ENCODE measurements around the gene CAPN13.

CAPN13 gene

DNA sequence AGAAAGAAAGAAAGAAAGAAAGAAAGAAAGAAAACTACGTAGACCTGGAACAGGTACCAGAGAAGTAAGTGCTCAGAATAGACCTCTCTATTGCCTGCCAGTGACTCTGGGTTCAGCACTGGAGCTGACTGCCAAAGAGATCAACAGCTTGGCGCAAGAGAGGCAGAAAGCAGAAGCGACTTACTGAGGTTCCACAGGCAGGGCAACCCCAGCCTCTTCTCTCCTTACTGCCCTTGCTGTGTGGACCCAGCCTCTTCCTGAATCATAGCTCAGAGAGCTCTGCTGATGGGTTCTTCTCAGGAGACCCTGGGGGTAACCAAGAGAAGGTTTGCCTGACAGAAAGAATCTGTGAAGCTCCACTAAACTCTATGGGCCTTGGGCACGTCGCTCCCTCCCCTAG, 7.1 kb downstream of the CAPN13 start:
- no peaks in the 10 kb centered on the region for H3K9me3 ChIP-seq (ENCODE audit: insufficient read depth, low read length, severe bottlenecking)
- no peak for TF ChIP-seq EZH2 (IDR thresholded peaks at IDR 0.05; ENCODE audit: borderline replicate concordance, low read depth, low read length, severe bottlenecking)
- TF ChIP-seq, protein P1, sequence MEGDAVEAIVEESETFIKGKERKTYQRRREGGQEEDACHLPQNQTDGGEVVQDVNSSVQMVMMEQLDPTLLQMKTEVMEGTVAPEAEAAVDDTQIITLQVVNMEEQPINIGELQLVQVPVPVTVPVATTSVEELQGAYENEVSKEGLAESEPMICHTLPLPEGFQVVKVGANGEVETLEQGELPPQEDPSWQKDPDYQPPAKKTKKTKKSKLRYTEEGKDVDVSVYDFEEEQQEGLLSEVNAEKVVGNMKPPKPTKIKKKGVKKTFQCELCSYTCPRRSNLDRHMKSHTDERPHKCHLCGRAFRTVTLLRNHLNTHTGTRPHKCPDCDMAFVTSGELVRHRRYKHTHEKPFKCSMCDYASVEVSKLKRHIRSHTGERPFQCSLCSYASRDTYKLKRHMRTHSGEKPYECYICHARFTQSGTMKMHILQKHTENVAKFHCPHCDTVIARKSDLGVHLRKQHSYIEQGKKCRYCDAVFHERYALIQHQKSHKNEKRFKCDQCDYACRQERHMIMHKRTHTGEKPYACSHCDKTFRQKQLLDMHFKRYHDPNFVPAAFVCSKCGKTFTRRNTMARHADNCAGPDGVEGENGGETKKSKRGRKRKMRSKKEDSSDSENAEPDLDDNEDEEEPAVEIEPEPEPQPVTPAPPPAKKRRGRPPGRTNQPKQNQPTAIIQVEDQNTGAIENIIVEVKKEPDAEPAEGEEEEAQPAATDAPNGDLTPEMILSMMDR (IDR thresholded peaks at IDR 0.05; ENCODE audit: borderline replicate concordance, extremely low read depth, low read length, poor library complexity, severe bottlenecking) = no peak
- no peak for DNase-seq
- no peaks in the 10 kb centered on the region for H4K20me1 ChIP-seq (ENCODE audit: insufficient read depth, low read length)
- no peak overlapping the region for H2AFZ ChIP-seq (ENCODE audit: low read depth, low read length)
- no peak overlapping the region for H3K9ac ChIP-seq (ENCODE audit: low read depth, low read length)
- no peak overlapping the region for H3K27ac ChIP-seq (ENCODE audit: low read length)
- H3K79me2 ChIP-seq (ENCODE audit: insufficient read depth, low read length) = no peaks in the 10 kb centered on the region
- no peak overlapping the region for H3K4me3 ChIP-seq (ENCODE audit: low read depth in 1 of 2, low read length in 2 of 2)
- peaks cover 5% of the 10 kb centered on the region; the same call in 1 of the 2 replicates for H3K4me1 ChIP-seq (ENCODE audit: insufficient read depth, low read length)
- no peaks in the 10 kb centered on the region for H3K36me3 ChIP-seq (ENCODE audit: insufficient read depth, low read length)
- no peak overlapping the region for H3K4me2 ChIP-seq (ENCODE audit: insufficient read depth, low read length)
- no peak for ATAC-seq (ENCODE audit: insufficient read depth, low read depth)
- peaks cover 4% of the 10 kb centered on the region for H3K27me3 ChIP-seq (ENCODE audit: insufficient read depth, low read length, poor library complexity)

DNA sequence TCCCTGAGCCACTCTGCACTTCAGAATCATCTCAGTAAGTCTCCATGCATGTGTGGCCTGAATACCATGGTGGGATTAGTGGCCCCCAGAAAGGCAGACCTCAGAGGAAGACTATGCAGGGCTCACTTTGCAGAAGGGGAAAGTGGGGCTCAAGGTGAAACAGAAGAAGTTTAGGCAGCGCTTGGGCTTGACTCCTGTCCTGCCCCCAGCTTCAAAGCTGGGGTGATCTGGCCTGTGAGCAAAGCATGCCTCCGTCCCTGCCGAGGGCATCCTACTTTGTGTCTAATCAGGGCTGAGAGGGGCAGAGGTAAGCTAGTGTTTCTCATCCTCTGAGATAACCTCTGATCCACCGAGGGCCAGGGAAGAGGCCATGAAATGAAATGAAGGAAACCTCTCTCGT, 7.9 kb downstream of the CAPN13 start:
- H3K36me3 ChIP-seq (ENCODE audit: insufficient read depth, low read length) = no peaks in the 10 kb centered on the region
- no peaks in the 10 kb centered on the region for H4K20me1 ChIP-seq (ENCODE audit: insufficient read depth, low read length)
- no peak overlapping the region for H3K4me3 ChIP-seq (ENCODE audit: low read depth in 1 of 2, low read length in 2 of 2)
- no peak overlapping the region for H3K9ac ChIP-seq (ENCODE audit: low read depth, low read length)
- peaks cover 5% of the 10 kb centered on the region; the same call in 1 of the 2 replicates for H3K4me1 ChIP-seq (ENCODE audit: insufficient read depth, low read length)
- DNase-seq (no peak), ATAC-seq (ENCODE audit: insufficient read depth, low read depth) (no peak)
- TF ChIP-seq EZH2 (IDR thresholded peaks at IDR 0.05; ENCODE audit: borderline replicate concordance, low read depth, low read length, severe bottlenecking) = no peak
- TF ChIP-seq, protein P1 (IDR thresholded peaks at IDR 0.05; ENCODE audit: borderline replicate concordance, extremely low read depth, low read length, poor library complexity, severe bottlenecking) = no peak
- peaks cover 5% of the 10 kb centered on the region for H3K27me3 ChIP-seq (ENCODE audit: insufficient read depth, low read length, poor library complexity)
- no peak overlapping the region for H3K27ac ChIP-seq (ENCODE audit: low read length)
- H3K4me2 ChIP-seq (ENCODE audit: insufficient read depth, low read length) = no peak overlapping the region
- no peaks in the 10 kb centered on the region for H3K79me2 ChIP-seq (ENCODE audit: insufficient read depth, low read length)
- H3K9me3 ChIP-seq (ENCODE audit: insufficient read depth, low read length, severe bottlenecking) = no peaks in the 10 kb centered on the region
- H2AFZ ChIP-seq (ENCODE audit: low read depth, low read length) = no peak overlapping the region

DNA sequence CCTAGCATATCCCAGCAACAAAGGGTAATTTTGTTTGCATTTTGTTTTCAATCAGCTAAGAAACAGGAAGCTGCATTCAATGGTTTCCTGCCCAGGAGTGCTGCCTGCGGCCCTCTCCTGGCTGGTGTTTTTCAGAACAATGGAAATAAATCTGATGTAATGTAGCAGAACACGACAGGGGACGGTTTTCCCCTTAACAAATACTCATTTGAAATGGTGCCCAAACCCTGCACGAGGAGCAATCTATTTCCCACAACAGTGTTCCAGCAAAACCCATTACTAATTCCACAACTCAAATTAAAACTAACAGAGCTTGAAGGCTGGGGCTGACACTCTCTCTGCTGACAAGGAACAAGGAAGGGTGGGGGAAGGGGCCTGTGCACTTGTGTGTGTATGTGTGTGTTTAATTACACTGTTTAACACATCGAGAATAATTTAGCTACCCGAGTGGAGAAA, 8.7 kb downstream of the CAPN13 start:
- H3K9me3 ChIP-seq (ENCODE audit: insufficient read depth, low read length, severe bottlenecking) = no peaks in the 10 kb centered on the region
- H3K4me1 ChIP-seq (ENCODE audit: insufficient read depth, low read length) = peaks cover 5% of the 10 kb centered on the region; the same call in 1 of the 2 replicates
- no peak overlapping the region for H2AFZ ChIP-seq (ENCODE audit: low read depth, low read length)
- H3K79me2 ChIP-seq (ENCODE audit: insufficient read depth, low read length) = no peaks in the 10 kb centered on the region
- H3K9ac ChIP-seq (ENCODE audit: low read depth, low read length) = no peak overlapping the region
- ATAC-seq (ENCODE audit: insufficient read depth, low read depth) (peak; percentile 58; the same call in 2 of the 3 replicates), DNase-seq (no peak)
- no peak overlapping the region for H3K4me3 ChIP-seq (ENCODE audit: low read depth in 1 of 2, low read length in 2 of 2)
- H4K20me1 ChIP-seq (ENCODE audit: insufficient read depth, low read length) = no peaks in the 10 kb centered on the region
- H3K27me3 ChIP-seq (ENCODE audit: insufficient read depth, low read length, poor library complexity) = peaks cover 5% of the 10 kb centered on the region
- H3K4me2 ChIP-seq (ENCODE audit: insufficient read depth, low read length) = no peak overlapping the region
- no peaks in the 10 kb centered on the region for H3K36me3 ChIP-seq (ENCODE audit: insufficient read depth, low read length)
- no peak overlapping the region for H3K27ac ChIP-seq (ENCODE audit: low read length)
- no peak for TF ChIP-seq EZH2 (IDR thresholded peaks at IDR 0.05; ENCODE audit: borderline replicate concordance, low read depth, low read length, severe bottlenecking)
- TF ChIP-seq, protein P1 (IDR thresholded peaks at IDR 0.05; ENCODE audit: borderline replicate concordance, extremely low read depth, low read length, poor library complexity, severe bottlenecking) = no peak
